HCT116 (cell line): ENCODE results near the gene KRT77.

ENCODE experiments used
- CBX3 ChIP-seq: IDR thresholded peaks from 2 replicates; pipeline ENCODE4 v1.6.1; 2012; ENCODE audit warnings: low read depth
- CTCF ChIP-seq, 3 experiments: fragments of 200-600 bp in 1 of 3; sonication (generic) in 1 of 3; IDR thresholded peaks in 2 of 3; conservative IDR thresholded peaks in 1 of 3; 2 replicates each; pipeline ENCODE4 v1.5.1; 2012 to 2017; ENCODE audit warnings: low read depth in 2 of 3, low read length in 2 of 3, antibody characterized with exemption in 1 of 3, borderline replicate concordance in 1 of 3, control low read depth in 1 of 3, mild to moderate bottlenecking in 1 of 3, mixed read lengths in 1 of 3, mixed run types in 1 of 3, moderate library complexity in 1 of 3; ENCODE audit not compliant: insufficient read depth in 1 of 3
- ELF1 ChIP-seq: IDR thresholded peaks from 2 replicates; pipeline ENCODE4 v1.6.1; 2012; ENCODE audit warnings: low read depth, borderline replicate concordance
- POLR2AphosphoS5 ChIP-seq: IDR thresholded peaks from 2 replicates; pipeline ENCODE4 v1.6.1; 2011; ENCODE audit warnings: mild to moderate bottlenecking, low read depth, low read length, moderate library complexity
- RAD21 ChIP-seq: IDR thresholded peaks from 2 replicates; pipeline ENCODE4 v1.6.1; 2012; ENCODE audit warnings: low read depth, mild to moderate bottlenecking
- SP1 ChIP-seq: IDR thresholded peaks from 2 replicates; pipeline ENCODE4 v1.6.1; 2012; ENCODE audit warnings: low read depth
- YY1 ChIP-seq: IDR thresholded peaks from 2 replicates; pipeline ENCODE4 v1.6.1; 2011; ENCODE audit warnings: low read length, low read depth, moderate library complexity, mild to moderate bottlenecking; ENCODE audit not compliant: insufficient replicate concordance; ENCODE audit errors: extremely low read depth

- TF ChIP-seq CTCF (IDR thresholded peaks at IDR 0.05 in 2 of 3, conservative IDR thresholded peaks at IDR 0.05 in 1 of 3; ENCODE audit: borderline replicate concordance in 1 of 3, insufficient read depth in 1 of 3, low read depth in 2 of 3, low read length in 2 of 3) (no peak), CBX3 (no peak), POLR2AphosphoS5 (no peak), YY1 (no peak), RAD21 (no peak), SP1 (no peak), ELF1 (no peak)
Observed at GRCh38 chr12:52735816-52736632, 32.7 kb upstream of the KRT77 start.
